Endothelial cell of umbilical vein (primary cell): Measurements from ENCODE around the gene DGUOK. TPM values are rescaled to one million over a fixed set of nuclear protein-coding genes. Genes with fewer than 3 reads are reported as not detected.

Experiments used
- BruUV-seq: library from RNA; stranded (reverse); fragments of 400-500 nt; replicated peaks from 2 replicates; lab custom pipeline; 2021; lab: Mats Ljungman, UMichigan
- CTCF ChIA-PET: fragments of 300-600, 350-600 bp; sonication (Branson Sonifier 250); formaldehyde crosslinking; loops from one replicate; lab custom pipeline; 2021; ENCODE audit warnings: antibody characterized with exemption, inconsistent platforms; lab: Charles Lee
- POLR2A ChIA-PET: fragments of 300-600, 350-600 bp; sonication (Branson Sonifier 250); formaldehyde crosslinking; loops from one replicate; lab custom pipeline; 2021; ENCODE audit warnings: antibody characterized with exemption, inconsistent platforms; lab: Charles Lee
- DNase-seq: peaks from one replicate; pipeline ENCODE4 v3.0.0-alpha.2; 2011; ENCODE audit warnings: low read depth, low spot score
- FAIRE-seq: peaks from 2 replicates; lab custom pipeline; 2011; peaks lifted over from hg19 to GRCh38; lab: Jason Lieb, UNC
- H2AFZ ChIP-seq: 2 replicates; pipeline ENCODE4 v1.6.0; 2012; ENCODE audit warnings: low read depth, low read length, control low read depth, inconsistent platforms
- H3K27ac ChIP-seq: 2 replicates; pipeline ENCODE4 v1.5.1; 2011; ENCODE audit warnings: low read depth, mild to moderate bottlenecking, control low read depth, low read length, moderate library complexity; ENCODE audit not compliant: insufficient read depth
- H3K27me3 ChIP-seq, 2 experiments: 2 replicates each; pipeline versions ENCODE4 v1.6.0 to v1.6.1; 2011; ENCODE audit warnings: low read length in 2 of 2, mixed read lengths in 1 of 2; ENCODE audit not compliant: control insufficient read depth in 2 of 2, insufficient read depth in 2 of 2
- H3K36me3 ChIP-seq, 2 experiments: 2 replicates in 1 of 2; 3 replicates in 1 of 2; pipeline ENCODE4 v1.5.1; 2011; ENCODE audit warnings: low read length in 2 of 2, mild to moderate bottlenecking in 1 of 2, moderate library complexity in 1 of 2; ENCODE audit not compliant: control insufficient read depth in 2 of 2, insufficient read depth in 2 of 2; ENCODE audit errors: extremely low read depth in 1 of 2
- H3K4me1 ChIP-seq: 3 replicates; pipeline ENCODE4 v1.5.1; 2011; ENCODE audit warnings: mild to moderate bottlenecking, low read length; ENCODE audit not compliant: control insufficient read depth, insufficient read depth; ENCODE audit errors: extremely low read depth
- H3K4me2 ChIP-seq: 2 replicates; pipeline ENCODE4 v1.6.1; 2011; ENCODE audit warnings: low read length, control low read depth, mixed read lengths; ENCODE audit not compliant: insufficient read depth
- H3K4me3 ChIP-seq, 3 experiments: fragments of 200-600 bp in 1 of 3; sonication (generic), shearing (Covaris generic) in 1 of 3; replicated peaks in 1 of 3; 2 replicates each; pipeline ENCODE4 v1.5.1; 2011 to 2016; ENCODE audit warnings: control low read depth in 3 of 3, low read length in 3 of 3, mild to moderate bottlenecking in 2 of 3, inconsistent platforms in 1 of 3, low read depth in 1 of 3, moderate library complexity in 1 of 3; ENCODE audit not compliant: insufficient read depth in 1 of 3
- H3K79me2 ChIP-seq: 2 replicates; pipeline ENCODE4 v1.6.0; 2012; ENCODE audit warnings: low read length, inconsistent platforms; ENCODE audit not compliant: control insufficient read depth, insufficient read depth
- H3K9ac ChIP-seq: replicated peaks from 2 replicates; pipeline ENCODE3; 2011; ENCODE audit warnings: low read length, control low read depth; ENCODE audit not compliant: insufficient read depth; ENCODE audit errors: extremely low read depth
- H3K9me1 ChIP-seq: replicated peaks from 3 replicates; pipeline ENCODE4 v1.6.0; 2011; ENCODE audit warnings: mild to moderate bottlenecking, low read length; ENCODE audit not compliant: control insufficient read depth, insufficient read depth; ENCODE audit errors: extremely low read depth
- H3K9me3 ChIP-seq: replicated peaks from 2 replicates; pipeline ENCODE4 v1.5.1; 2012; ENCODE audit warnings: low read length, inconsistent platforms; ENCODE audit not compliant: control insufficient read depth, insufficient read depth
- H4K20me1 ChIP-seq: replicated peaks from 2 replicates; pipeline ENCODE3; 2011; ENCODE audit warnings: mild to moderate bottlenecking, low read length; ENCODE audit not compliant: control insufficient read depth, insufficient read depth; ENCODE audit errors: extremely low read depth
- EZH2 ChIP-seq: IDR thresholded peaks from 2 replicates; pipeline ENCODE4 v1.6.1; 2012; ENCODE audit warnings: borderline replicate concordance, low read depth, mild to moderate bottlenecking, moderate library complexity, low read length, inconsistent platforms; ENCODE audit not compliant: severe bottlenecking
- FOS ChIP-seq: IDR thresholded peaks from 2 replicates; pipeline ENCODE4 v1.6.1; 2011; ENCODE audit warnings: mild to moderate bottlenecking, low read length, moderate library complexity, borderline replicate concordance; ENCODE audit not compliant: insufficient read depth
- GATA2 ChIP-seq: IDR thresholded peaks from 2 replicates; pipeline ENCODE4 v1.7.0; 2011; ENCODE audit warnings: low read depth, mild to moderate bottlenecking, moderate library complexity, mixed read lengths, low read length; ENCODE audit not compliant: insufficient read length, insufficient read depth
- JUN ChIP-seq: IDR thresholded peaks from 2 replicates; pipeline ENCODE4 v1.6.1; 2011; ENCODE audit warnings: borderline replicate concordance, low read depth; ENCODE audit not compliant: insufficient read length, insufficient read depth
- MYC ChIP-seq: IDR thresholded peaks from one replicate; pipeline ENCODE4 v1.6.1; 2011; ENCODE audit warnings: mild to moderate bottlenecking, low read depth, low read length
- POLR2A ChIP-seq: IDR thresholded peaks from 2 replicates; pipeline ENCODE4 v1.6.1; 2012; ENCODE audit warnings: low read depth, mild to moderate bottlenecking, control low read depth, low read length
- POLR2AphosphoS5 ChIP-seq: IDR thresholded peaks from 2 replicates; pipeline ENCODE4 v1.6.1; 2012; ENCODE audit warnings: low read depth, mild to moderate bottlenecking, control low read depth, low read length, moderate library complexity; ENCODE audit not compliant: insufficient read depth
- dilution Hi-C: fragments of 300-500 bp; cut with MboI; formaldehyde crosslinking; loops from one replicate; pipeline ENCODE4 v1.15.0; 2019; ENCODE audit warnings: low sequenced_read_pairs; ENCODE audit not compliant: extremely low pct_ligation_motif_present
- intact Hi-C: fragments of 100-400 bp; cut with micrococcal nuclease; formaldehyde crosslinking; loops from one replicate; pipeline ENCODE4 v1.10.0; 2022
- polyA plus RNA-seq, 4 experiments: library from polyadenylated mRNA; depleted of rRNA in 3 of 4; stranded (reverse) in 3 of 4; unstranded in 1 of 4; fragments of >200 nt; gene quantifications; 2 replicates each; pipeline versions ENCODE4 v1.2.1 to v1.2.3, GENCODE V29; 2011 to 2012; ENCODE audit warnings: missing spikeins in 1 of 4
- total RNA-seq: library from RNA; stranded (reverse); gene quantifications from 2 replicates; pipeline ENCODE4 v1.2.3, GENCODE V29; 2021
- TF ChIP-seq, protein P1 (sequence below), 2 donors: IDR thresholded peaks; 1 replicate in 1 of 2; 2 replicates in 1 of 2; pipeline ENCODE4 v1.5.1; 2011; ENCODE audit warnings: low read length in 2 of 2, mild to moderate bottlenecking in 2 of 2, moderate library complexity in 2 of 2, control low read depth in 1 of 2, inconsistent platforms in 1 of 2, low read depth in 1 of 2; ENCODE audit not compliant: insufficient read depth in 1 of 2; ENCODE audit errors: extremely low read depth in 1 of 2
- TF ChIP-seq, protein P2 (sequence below): IDR thresholded peaks from 2 replicates; pipeline ENCODE4 v1.6.1; 2011; ENCODE audit not compliant: insufficient read depth, insufficient read length

The DGUOK gene
- total and polyA plus RNA-seq, 2 donors (not counting 3 experiments of a cell fraction or from before 2014, with no cell fraction given), result 51.8 to 77.5 TPM

DNA sequence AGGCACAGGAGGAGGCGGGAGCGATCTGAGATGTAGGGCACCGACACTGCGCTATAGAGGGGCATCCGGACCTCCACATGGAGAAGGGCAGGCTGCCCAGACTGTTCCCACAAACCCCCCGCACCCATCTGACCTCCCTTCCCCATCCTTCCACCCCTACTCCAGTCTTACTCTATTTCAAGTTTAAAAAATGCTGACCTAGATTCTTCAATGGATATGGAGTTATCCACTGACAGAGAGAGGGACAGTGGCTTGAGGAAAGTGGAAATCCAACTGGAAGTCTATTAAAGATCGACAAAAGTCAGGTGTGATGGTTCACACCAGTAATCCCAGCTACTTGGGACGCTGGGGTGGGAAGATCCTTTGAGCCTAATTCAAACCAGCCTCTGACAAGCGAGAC, 5.1 kb upstream of the DGUOK start:
- intact Hi-C loops (no loop called here), dilution Hi-C loops (no loop called here)
- H3K4me2 ChIP-seq, result no peak overlapping the region
- H4K20me1 ChIP-seq, result no peaks in the 10 kb centered on the region
- no peak overlapping the region for H3K4me3 ChIP-seq
- ChIA-PET POLR2A (no interaction called here), CTCF (interaction anchor here (1.0 to 2.3 kb wide), 4 partner anchors 10 to 257 kb away, joined by 3 to 9 read pairs (median 6); partner anchors contain the start of gene MOB1A)
- DNase-seq, result no peak
- H3K9me3 ChIP-seq, result no peaks in the 10 kb centered on the region
- no peak for FAIRE-seq
- H3K4me1 ChIP-seq, result peaks cover 4% of the 10 kb centered on the region
- no peaks in the 10 kb centered on the region for H3K36me3 ChIP-seq
- no peak overlapping the region for H3K27ac ChIP-seq
- no peaks in the 10 kb centered on the region for H3K9me1 ChIP-seq
- H2AFZ ChIP-seq, result no peak overlapping the region
- no peaks in the 10 kb centered on the region for H3K79me2 ChIP-seq
- no TSS peak for BruUV-seq
- H3K9ac ChIP-seq, result no peak overlapping the region
- TF ChIP-seq GATA2 (no peak), JUN (no peak), POLR2AphosphoS5 (no peak), POLR2A (no peak), EZH2 (no peak), FOS (no peak), MYC (no peak)
- TF ChIP-seq, protein P1, sequence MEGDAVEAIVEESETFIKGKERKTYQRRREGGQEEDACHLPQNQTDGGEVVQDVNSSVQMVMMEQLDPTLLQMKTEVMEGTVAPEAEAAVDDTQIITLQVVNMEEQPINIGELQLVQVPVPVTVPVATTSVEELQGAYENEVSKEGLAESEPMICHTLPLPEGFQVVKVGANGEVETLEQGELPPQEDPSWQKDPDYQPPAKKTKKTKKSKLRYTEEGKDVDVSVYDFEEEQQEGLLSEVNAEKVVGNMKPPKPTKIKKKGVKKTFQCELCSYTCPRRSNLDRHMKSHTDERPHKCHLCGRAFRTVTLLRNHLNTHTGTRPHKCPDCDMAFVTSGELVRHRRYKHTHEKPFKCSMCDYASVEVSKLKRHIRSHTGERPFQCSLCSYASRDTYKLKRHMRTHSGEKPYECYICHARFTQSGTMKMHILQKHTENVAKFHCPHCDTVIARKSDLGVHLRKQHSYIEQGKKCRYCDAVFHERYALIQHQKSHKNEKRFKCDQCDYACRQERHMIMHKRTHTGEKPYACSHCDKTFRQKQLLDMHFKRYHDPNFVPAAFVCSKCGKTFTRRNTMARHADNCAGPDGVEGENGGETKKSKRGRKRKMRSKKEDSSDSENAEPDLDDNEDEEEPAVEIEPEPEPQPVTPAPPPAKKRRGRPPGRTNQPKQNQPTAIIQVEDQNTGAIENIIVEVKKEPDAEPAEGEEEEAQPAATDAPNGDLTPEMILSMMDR (IDR thresholded peaks at IDR 0.05; ENCODE audit: extremely low read depth in 1 of 2, insufficient read depth in 1 of 2, low read depth in 1 of 2, low read length in 2 of 2), result no peak
- TF ChIP-seq, protein P2, sequence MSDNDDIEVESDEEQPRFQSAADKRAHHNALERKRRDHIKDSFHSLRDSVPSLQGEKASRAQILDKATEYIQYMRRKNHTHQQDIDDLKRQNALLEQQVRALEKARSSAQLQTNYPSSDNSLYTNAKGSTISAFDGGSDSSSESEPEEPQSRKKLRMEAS, result no peak
- H3K27me3 ChIP-seq, result peaks cover 16 to 25% of the 10 kb centered on the region in 2 experiments
